HepG2 (cell line): ENCODE data around the gene SPAG9. TPM values are rescaled to one million over a fixed set of nuclear protein-coding genes. Genes with fewer than 3 reads are reported as not detected.

ENCODE experiments used
- GPN1 ChIP-seq: sonication (generic); formaldehyde crosslinking; IDR thresholded peaks from 2 replicates; pipeline ENCODE4 v1.5.1; 2020; ENCODE audit warnings: missing genetic modification reagents, borderline replicate concordance
- HDAC1 ChIP-seq: sonication (generic); formaldehyde crosslinking; IDR thresholded peaks from 2 replicates; pipeline ENCODE4 v1.5.1; 2020; ENCODE audit warnings: mild to moderate bottlenecking, missing genetic modification reagents
- HOXD1 ChIP-seq: sonication (generic); formaldehyde crosslinking; IDR thresholded peaks from 2 replicates; pipeline ENCODE4 v1.5.0; 2020; ENCODE audit warnings: missing genetic modification reagents
- KLF9 ChIP-seq: IDR thresholded peaks from 2 replicates; pipeline ENCODE4 v1.6.1; 2016; ENCODE audit warnings: low read depth
- MAFK ChIP-seq, 2 experiments: IDR thresholded peaks in 1 of 2; conservative IDR thresholded peaks in 1 of 2; 2 replicates each; pipeline ENCODE4 v1.6.1; 2011; ENCODE audit warnings: improper control_type of control experiment in 2 of 2, low read length in 2 of 2
- PTBP1 ChIP-seq: fragments of 200-400 bp; formaldehyde crosslinking; IDR thresholded peaks from 2 replicates; pipeline ENCODE4 v1.6.1; 2018; ENCODE audit warnings: low read length, low read depth; ENCODE audit not compliant: poor library complexity, severe bottlenecking
- RAD21 ChIP-seq: fragments of 450-650 bp; formaldehyde crosslinking; IDR thresholded peaks from 2 replicates; pipeline ENCODE4 v1.5.0; 2020; ENCODE audit warnings: mild to moderate bottlenecking
- RCOR2 ChIP-seq: IDR thresholded peaks from 2 replicates; pipeline ENCODE4 v1.6.1; 2016; ENCODE audit warnings: missing biosample characterization, missing genetic modification reagents
- ZBTB38 ChIP-seq: sonication (generic); formaldehyde crosslinking; IDR thresholded peaks from 2 replicates; pipeline ENCODE4 v1.5.1; 2020; ENCODE audit warnings: mild to moderate bottlenecking, missing genetic modification reagents
- ZMYM4 ChIP-seq: sonication (generic); formaldehyde crosslinking; IDR thresholded peaks from 2 replicates; pipeline ENCODE4 v1.8.1; 2023; ENCODE audit warnings: mild to moderate bottlenecking, missing genetic modification reagents
- ZNF121 ChIP-seq: sonication (generic); formaldehyde crosslinking; IDR thresholded peaks from 2 replicates; pipeline ENCODE4 v1.5.0; 2020; ENCODE audit warnings: mild to moderate bottlenecking, missing genetic modification reagents
- ZNF253 ChIP-seq: sonication (generic); formaldehyde crosslinking; IDR thresholded peaks from 2 replicates; pipeline ENCODE4 v1.8.0; 2022; ENCODE audit warnings: mild to moderate bottlenecking, missing genetic modification reagents, borderline replicate concordance
- ZNF274 ChIP-seq: sonication (generic); formaldehyde crosslinking; IDR thresholded peaks from 2 replicates; pipeline ENCODE4 v1.5.1; 2020; ENCODE audit warnings: mild to moderate bottlenecking, missing genetic modification reagents
- ZNF296 ChIP-seq: sonication (generic); formaldehyde crosslinking; conservative IDR thresholded peaks from 2 replicates; pipeline ENCODE4 v1.5.0; 2020; ENCODE audit warnings: mild to moderate bottlenecking, missing genetic modification reagents
- ZNF333 ChIP-seq: sonication (generic); formaldehyde crosslinking; IDR thresholded peaks from 2 replicates; pipeline ENCODE4 v1.4.0; 2020; ENCODE audit warnings: mild to moderate bottlenecking, missing genetic modification reagents, borderline replicate concordance
- ZNF546 ChIP-seq: sonication (generic); formaldehyde crosslinking; conservative IDR thresholded peaks from 2 replicates; pipeline ENCODE4 v1.8.1; 2023; ENCODE audit warnings: mild to moderate bottlenecking, missing genetic modification reagents
- polyA plus RNA-seq, 8 experiments: library from polyadenylated mRNA; depleted of rRNA in 3 of 8; stranded (reverse) in 7 of 8; unstranded in 1 of 8; fragments of >200 nt; fragmentation: Illumina TruSeq in 4 of 8; extraction: Trizol in 4 of 8; gene quantifications; 2 replicates each; pipeline versions ENCODE4 v1.2.1 to v1.2.3, GENCODE V29; 2011 to 2016; ENCODE audit warnings: low read depth in 4 of 8, missing spikeins in 1 of 8, mixed read lengths in 1 of 8; ENCODE audit not compliant: insufficient read depth in 1 of 8
- total RNA-seq, 5 experiments: library from RNA; depleted of rRNA; stranded (reverse); fragments of >200 nt; fragmentation: Illumina TruSeq; extraction: Trizol; gene quantifications; 2 replicates each; pipeline ENCODE4 v1.2.3, GENCODE V29; 2016; ENCODE audit warnings: low read depth in 1 of 5
- TF ChIP-seq, protein P1 (sequence below): sonication (generic); formaldehyde crosslinking; IDR thresholded peaks from 2 replicates; pipeline ENCODE4 v1.4.0; 2020; ENCODE audit warnings: mild to moderate bottlenecking, missing genetic modification reagents, borderline replicate concordance
- TF ChIP-seq, protein P2 (sequence below): sonication (generic); formaldehyde crosslinking; IDR thresholded peaks from 2 replicates; pipeline ENCODE4 v1.5.1; 2020; ENCODE audit warnings: mild to moderate bottlenecking, missing genetic modification reagents, moderate library complexity
- TF ChIP-seq, protein P3 (sequence below): sonication (generic); formaldehyde crosslinking; IDR thresholded peaks from 2 replicates; pipeline ENCODE4 v1.5.0; 2020; ENCODE audit warnings: missing genetic modification reagents
- TF ChIP-seq, protein P4 (sequence below): sonication (generic); formaldehyde crosslinking; IDR thresholded peaks from 2 replicates; pipeline ENCODE4 v1.5.1; 2020; ENCODE audit warnings: missing genetic modification reagents, mild to moderate bottlenecking, borderline replicate concordance

SPAG9 gene
- total and polyA plus RNA-seq, 2 of the 13 experiments (the other 11 are each of a cell fraction or from before 2014, with no cell fraction given) = 43.2 to 78.6 TPM

DNA sequence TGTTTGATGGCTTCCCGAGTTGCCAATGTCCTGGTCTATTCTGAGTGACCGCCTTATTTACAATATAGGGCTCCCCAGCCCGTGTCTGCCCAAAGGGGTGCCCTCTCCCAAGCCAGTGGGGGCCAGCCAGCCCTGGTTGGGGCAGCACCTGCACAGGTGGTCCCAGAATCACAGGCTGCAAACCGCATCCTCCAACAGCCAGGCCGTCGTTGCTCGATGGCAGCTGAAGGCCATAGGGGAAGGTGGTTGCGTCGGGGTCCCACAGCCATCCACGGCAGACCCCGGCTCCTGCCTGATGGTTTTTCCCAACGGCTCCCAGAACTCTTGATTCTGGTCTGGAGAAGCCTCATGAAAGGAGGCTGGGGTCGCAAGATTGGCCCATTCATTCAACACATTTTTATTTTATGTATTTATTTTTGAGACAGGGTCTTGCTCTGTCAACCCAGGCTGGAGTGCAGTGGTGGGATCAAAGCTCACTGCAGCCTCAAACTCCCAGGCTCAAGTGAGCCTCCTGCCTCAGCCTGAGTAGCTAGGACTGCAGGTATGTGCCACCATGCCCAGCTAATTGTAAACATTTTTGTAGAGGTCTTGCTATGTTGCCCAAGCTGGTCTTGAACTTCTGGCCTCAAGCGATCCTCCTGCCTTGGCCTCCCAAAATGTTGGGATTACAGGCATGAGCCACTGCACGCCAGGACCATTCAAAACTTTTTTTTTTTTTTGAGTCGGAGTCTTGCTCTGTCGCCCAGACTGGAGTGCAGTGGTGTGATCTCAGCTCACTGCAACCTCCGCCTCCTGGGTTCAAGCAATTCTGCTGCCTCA is 175.6 kb downstream of the SPAG9 start (continued):
- TF ChIP-seq, protein P1, sequence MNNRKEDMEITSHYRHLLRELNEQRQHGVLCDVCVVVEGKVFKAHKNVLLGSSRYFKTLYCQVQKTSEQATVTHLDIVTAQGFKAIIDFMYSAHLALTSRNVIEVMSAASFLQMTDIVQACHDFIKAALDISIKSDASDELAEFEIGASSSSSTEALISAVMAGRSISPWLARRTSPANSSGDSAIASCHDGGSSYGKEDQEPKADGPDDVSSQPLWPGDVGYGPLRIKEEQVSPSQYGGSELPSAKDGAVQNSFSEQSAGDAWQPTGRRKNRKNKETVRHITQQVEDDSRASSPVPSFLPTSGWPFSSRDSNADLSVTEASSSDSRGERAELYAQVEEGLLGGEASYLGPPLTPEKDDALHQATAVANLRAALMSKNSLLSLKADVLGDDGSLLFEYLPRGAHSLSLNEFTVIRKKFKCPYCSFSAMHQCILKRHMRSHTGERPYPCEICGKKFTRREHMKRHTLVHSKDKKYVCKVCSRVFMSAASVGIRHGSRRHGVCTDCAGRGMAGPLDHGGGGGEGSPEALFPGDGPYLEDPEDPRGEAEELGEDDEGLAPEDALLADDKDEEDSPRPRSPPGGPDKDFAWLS (CRISPR knock-in tag) = no peak
- TF ChIP-seq, protein P2, sequence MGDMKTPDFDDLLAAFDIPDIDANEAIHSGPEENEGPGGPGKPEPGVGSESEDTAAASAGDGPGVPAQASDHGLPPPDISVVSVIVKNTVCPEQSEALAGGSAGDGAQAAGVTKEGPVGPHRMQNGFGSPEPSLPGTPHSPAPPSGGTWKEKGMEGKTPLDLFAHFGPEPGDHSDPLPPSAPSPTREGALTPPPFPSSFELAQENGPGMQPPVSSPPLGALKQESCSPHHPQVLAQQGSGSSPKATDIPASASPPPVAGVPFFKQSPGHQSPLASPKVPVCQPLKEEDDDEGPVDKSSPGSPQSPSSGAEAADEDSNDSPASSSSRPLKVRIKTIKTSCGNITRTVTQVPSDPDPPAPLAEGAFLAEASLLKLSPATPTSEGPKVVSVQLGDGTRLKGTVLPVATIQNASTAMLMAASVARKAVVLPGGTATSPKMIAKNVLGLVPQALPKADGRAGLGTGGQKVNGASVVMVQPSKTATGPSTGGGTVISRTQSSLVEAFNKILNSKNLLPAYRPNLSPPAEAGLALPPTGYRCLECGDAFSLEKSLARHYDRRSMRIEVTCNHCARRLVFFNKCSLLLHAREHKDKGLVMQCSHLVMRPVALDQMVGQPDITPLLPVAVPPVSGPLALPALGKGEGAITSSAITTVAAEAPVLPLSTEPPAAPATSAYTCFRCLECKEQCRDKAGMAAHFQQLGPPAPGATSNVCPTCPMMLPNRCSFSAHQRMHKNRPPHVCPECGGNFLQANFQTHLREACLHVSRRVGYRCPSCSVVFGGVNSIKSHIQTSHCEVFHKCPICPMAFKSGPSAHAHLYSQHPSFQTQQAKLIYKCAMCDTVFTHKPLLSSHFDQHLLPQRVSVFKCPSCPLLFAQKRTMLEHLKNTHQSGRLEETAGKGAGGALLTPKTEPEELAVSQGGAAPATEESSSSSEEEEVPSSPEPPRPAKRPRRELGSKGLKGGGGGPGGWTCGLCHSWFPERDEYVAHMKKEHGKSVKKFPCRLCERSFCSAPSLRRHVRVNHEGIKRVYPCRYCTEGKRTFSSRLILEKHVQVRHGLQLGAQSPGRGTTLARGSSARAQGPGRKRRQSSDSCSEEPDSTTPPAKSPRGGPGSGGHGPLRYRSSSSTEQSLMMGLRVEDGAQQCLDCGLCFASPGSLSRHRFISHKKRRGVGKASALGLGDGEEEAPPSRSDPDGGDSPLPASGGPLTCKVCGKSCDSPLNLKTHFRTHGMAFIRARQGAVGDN (CRISPR knock-in tag) = peak; percentile 82
- TF ChIP-seq ZNF121 (CRISPR knock-in tag) = peak; percentile 73
- TF ChIP-seq ZNF253 (CRISPR knock-in tag) = no peak
- TF ChIP-seq ZNF274 (CRISPR knock-in tag) = 0 out of 2 replicates have a peak, but pooled peaks have one; percentile 9
- TF ChIP-seq MAFK (conservative IDR thresholded peaks at IDR 0.05 in 1 of 2, IDR thresholded peaks at IDR 0.05 in 1 of 2; ENCODE audit: low read length in 2 of 2) = no peak
- TF ChIP-seq KLF9 (CRISPR knock-in tag) = no peak
- TF ChIP-seq ZNF546 (CRISPR knock-in tag) = no peak; the same call in 1 of the 2 replicates
- TF ChIP-seq ZNF296 (CRISPR knock-in tag) = no peak
- TF ChIP-seq, protein P3, sequence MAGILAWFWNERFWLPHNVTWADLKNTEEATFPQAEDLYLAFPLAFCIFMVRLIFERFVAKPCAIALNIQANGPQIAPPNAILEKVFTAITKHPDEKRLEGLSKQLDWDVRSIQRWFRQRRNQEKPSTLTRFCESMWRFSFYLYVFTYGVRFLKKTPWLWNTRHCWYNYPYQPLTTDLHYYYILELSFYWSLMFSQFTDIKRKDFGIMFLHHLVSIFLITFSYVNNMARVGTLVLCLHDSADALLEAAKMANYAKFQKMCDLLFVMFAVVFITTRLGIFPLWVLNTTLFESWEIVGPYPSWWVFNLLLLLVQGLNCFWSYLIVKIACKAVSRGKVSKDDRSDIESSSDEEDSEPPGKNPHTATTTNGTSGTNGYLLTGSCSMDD (CRISPR knock-in tag) = no peak
- no peak for TF ChIP-seq HDAC1 (CRISPR knock-in tag)
- TF ChIP-seq GPN1 = no peak; the same call in 1 of the 2 replicates
- TF ChIP-seq RCOR2 (CRISPR knock-in tag) = no peak
- TF ChIP-seq RAD21 (CRISPR knock-in tag) = no peak
- TF ChIP-seq ZMYM4 (CRISPR knock-in tag) = no peak
- no peak for TF ChIP-seq PTBP1
- no peak for TF ChIP-seq ZNF333 (CRISPR knock-in tag)
- peak; percentile 75 for TF ChIP-seq ZBTB38 (CRISPR knock-in tag)
- TF ChIP-seq, protein P4, sequence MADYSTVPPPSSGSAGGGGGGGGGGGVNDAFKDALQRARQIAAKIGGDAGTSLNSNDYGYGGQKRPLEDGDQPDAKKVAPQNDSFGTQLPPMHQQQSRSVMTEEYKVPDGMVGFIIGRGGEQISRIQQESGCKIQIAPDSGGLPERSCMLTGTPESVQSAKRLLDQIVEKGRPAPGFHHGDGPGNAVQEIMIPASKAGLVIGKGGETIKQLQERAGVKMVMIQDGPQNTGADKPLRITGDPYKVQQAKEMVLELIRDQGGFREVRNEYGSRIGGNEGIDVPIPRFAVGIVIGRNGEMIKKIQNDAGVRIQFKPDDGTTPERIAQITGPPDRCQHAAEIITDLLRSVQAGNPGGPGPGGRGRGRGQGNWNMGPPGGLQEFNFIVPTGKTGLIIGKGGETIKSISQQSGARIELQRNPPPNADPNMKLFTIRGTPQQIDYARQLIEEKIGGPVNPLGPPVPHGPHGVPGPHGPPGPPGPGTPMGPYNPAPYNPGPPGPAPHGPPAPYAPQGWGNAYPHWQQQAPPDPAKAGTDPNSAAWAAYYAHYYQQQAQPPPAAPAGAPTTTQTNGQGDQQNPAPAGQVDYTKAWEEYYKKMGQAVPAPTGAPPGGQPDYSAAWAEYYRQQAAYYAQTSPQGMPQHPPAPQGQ (CRISPR knock-in tag) = 0 out of 2 replicates have a peak, but pooled peaks have one; percentile 8
- no peak for TF ChIP-seq HOXD1 (CRISPR knock-in tag)
